ENCODE data around the gene CRB2. TPM values are rescaled to one million over a fixed set of nuclear protein-coding genes. Genes with fewer than 3 reads are reported as not detected.
"Not testable (repeated sequence)": the region's sequence is repeated elsewhere in the genome, so short reads cannot be mapped to it uniquely, and the experiment has no call there.

Gene CRB2
- total RNA-seq, 3 donors from 2014 or later: 0.47 to 3.7 (median 1.1) TPM

GRCh38 chr9:123392802-123393201 is 36.8 kb downstream of the CRB2 start:
- no peaks in the 10 kb centered on the region for H3K4me1 ChIP-seq (ENCODE audit: low read depth)
- ATAC-seq (no peak), DNase-seq (no peak)
- H3K9me3 ChIP-seq: no peaks in the 10 kb centered on the region
- no peak overlapping the region for H3K4me3 ChIP-seq
- no peaks in the 10 kb centered on the region for H3K36me3 ChIP-seq (ENCODE audit: low read depth)
- intact Hi-C loops (cut with DNase I, micrococcal nuclease): no loop called here
- no peak for TF ChIP-seq CTCF (IDR thresholded peaks at IDR 0.05)

- H3K36me3 ChIP-seq (ENCODE audit: low read depth): no peaks in the 10 kb centered on the region
- no peaks in the 10 kb centered on the region for H3K4me1 ChIP-seq (ENCODE audit: low read depth)
- H3K9me3 ChIP-seq: no peaks in the 10 kb centered on the region
- intact Hi-C loops (cut with DNase I, micrococcal nuclease): no loop called here
- no peak for TF ChIP-seq CTCF (IDR thresholded peaks at IDR 0.05)
- no peak overlapping the region for H3K4me3 ChIP-seq
- ATAC-seq: no peak
- peak in 1 of 3 donors; percentile 16 for DNase-seq
Measured at GRCh38 chr9:123394291-123395235, 38.6 kb downstream of the CRB2 start.

GRCh38 chr9:123395276-123395688 is 39.3 kb downstream of the CRB2 start:
- intact Hi-C loops (cut with DNase I, micrococcal nuclease): no loop called here
- DNase-seq: no peak
- no peak for ATAC-seq
- Histone ChIP-seq H3K36me3 (ENCODE audit: low read depth) (no peaks in the 10 kb centered on the region), H3K4me3 (no peak overlapping the region), H3K9me3 (no peaks in the 10 kb centered on the region), H3K4me1 (ENCODE audit: low read depth) (no peaks in the 10 kb centered on the region)
- TF ChIP-seq CTCF (IDR thresholded peaks at IDR 0.05): no peak

- Histone ChIP-seq H3K4me3 (no peak overlapping the region), H3K36me3 (ENCODE audit: low read depth) (no peaks in the 10 kb centered on the region), H3K4me1 (ENCODE audit: low read depth) (no peaks in the 10 kb centered on the region), H3K9me3 (no peaks in the 10 kb centered on the region)
- no peak for TF ChIP-seq CTCF (IDR thresholded peaks at IDR 0.05)
- peak; percentile 7 for ATAC-seq
- intact Hi-C loops (cut with DNase I, micrococcal nuclease): no loop called here
- DNase-seq: peak in 1 of 3 donors; percentile 13
Measured at GRCh38 chr9:123395689-123396511, 39.9 kb downstream of the CRB2 start.

- peak in 1 of 3 donors; percentile 5 for DNase-seq
- no peak for TF ChIP-seq CTCF (IDR thresholded peaks at IDR 0.05)
- ATAC-seq: no peak
- Histone ChIP-seq H3K36me3 (ENCODE audit: low read depth) (no peaks in the 10 kb centered on the region), H3K4me1 (ENCODE audit: low read depth) (no peaks in the 10 kb centered on the region), H3K9me3 (no peaks in the 10 kb centered on the region), H3K4me3 (no peak overlapping the region)
- intact Hi-C loops (cut with DNase I, micrococcal nuclease): no loop called here
Measured at GRCh38 chr9:123397975-123398374, 42.0 kb downstream of the CRB2 start.

- H3K9me3 ChIP-seq; H3K36me3 ChIP-seq (ENCODE audit: low read depth); H3K4me1 ChIP-seq (ENCODE audit: low read depth); H3K4me3 ChIP-seq; intact Hi-C loops (cut with DNase I, micrococcal nuclease); ATAC-seq: not testable (repeated sequence)
- DNase-seq: peak in 1 of 3 donors; percentile 12
Measured at GRCh38 chr9:123398938-123399337, 42.9 kb downstream of the CRB2 start.

Data from mucosa of descending colon (tissue), 3 donors.